Testis (tissue), 2 donors: ENCODE measurements around the gene DNAJC18.

ENCODE experiments used
- POLR2A ChIP-seq: fragments of 450-650 bp; IDR thresholded peaks from one replicate; pipeline ENCODE4 v1.6.1; 2017; ENCODE audit warnings: antibody characterized with exemption, mild to moderate bottlenecking, moderate library complexity
- TF ChIP-seq, protein P1 (sequence below), 3 experiments: fragments of 450-650 bp in 2 of 3; fragments of 200-600 bp in 1 of 3; sonication (generic) in 1 of 3; IDR thresholded peaks; one replicate each; pipeline ENCODE4 v1.5.1; 2016 to 2019; ENCODE audit warnings: antibody characterized with exemption in 3 of 3, mild to moderate bottlenecking in 2 of 3, moderate library complexity in 1 of 3

DNA sequence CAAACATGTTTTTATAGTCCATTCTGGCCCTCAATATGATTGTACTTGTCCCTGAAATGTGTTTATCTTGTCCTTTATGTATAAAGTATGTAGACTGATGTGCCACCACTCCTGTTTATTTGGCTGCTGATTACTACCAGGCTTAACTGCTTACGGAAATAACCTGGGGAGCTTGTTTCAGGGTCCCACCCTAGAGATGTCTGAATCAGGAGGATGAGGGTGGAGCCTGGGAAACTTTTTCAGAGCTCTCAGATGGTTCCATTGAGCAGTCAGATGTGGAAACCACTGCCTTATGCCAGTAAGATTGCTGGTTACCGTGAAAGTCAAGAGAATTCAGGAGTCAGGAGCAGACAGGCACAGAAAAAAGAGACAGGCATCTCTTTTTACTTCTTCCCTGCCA is 75.4 kb downstream of the DNAJC18 start:
- TF ChIP-seq, protein P1, sequence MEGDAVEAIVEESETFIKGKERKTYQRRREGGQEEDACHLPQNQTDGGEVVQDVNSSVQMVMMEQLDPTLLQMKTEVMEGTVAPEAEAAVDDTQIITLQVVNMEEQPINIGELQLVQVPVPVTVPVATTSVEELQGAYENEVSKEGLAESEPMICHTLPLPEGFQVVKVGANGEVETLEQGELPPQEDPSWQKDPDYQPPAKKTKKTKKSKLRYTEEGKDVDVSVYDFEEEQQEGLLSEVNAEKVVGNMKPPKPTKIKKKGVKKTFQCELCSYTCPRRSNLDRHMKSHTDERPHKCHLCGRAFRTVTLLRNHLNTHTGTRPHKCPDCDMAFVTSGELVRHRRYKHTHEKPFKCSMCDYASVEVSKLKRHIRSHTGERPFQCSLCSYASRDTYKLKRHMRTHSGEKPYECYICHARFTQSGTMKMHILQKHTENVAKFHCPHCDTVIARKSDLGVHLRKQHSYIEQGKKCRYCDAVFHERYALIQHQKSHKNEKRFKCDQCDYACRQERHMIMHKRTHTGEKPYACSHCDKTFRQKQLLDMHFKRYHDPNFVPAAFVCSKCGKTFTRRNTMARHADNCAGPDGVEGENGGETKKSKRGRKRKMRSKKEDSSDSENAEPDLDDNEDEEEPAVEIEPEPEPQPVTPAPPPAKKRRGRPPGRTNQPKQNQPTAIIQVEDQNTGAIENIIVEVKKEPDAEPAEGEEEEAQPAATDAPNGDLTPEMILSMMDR (IDR thresholded peaks at IDR 0.05): no peak
- no peak for TF ChIP-seq POLR2A
